A549 (cell line): Measurements from ENCODE around the gene YIPF5.

Experiments
- BCL3 ChIP-seq: fragments of >200 bp; sonication (Bioruptor Twin); formaldehyde crosslinking; IDR thresholded peaks from 3 replicates; pipeline ENCODE4 v1.6.1; 2016
- CTCF ChIP-seq: fragments of >200 bp; sonication (Bioruptor Twin); formaldehyde crosslinking; IDR thresholded peaks from 3 replicates; pipeline ENCODE4 v1.5.1; 2016
- E2F6 ChIP-seq: IDR thresholded peaks from 2 replicates; pipeline ENCODE4 v1.6.1; 2012; ENCODE audit warnings: low read depth, borderline replicate concordance
- EP300 ChIP-seq, 2 experiments: fragments of >200 bp; sonication (Bioruptor Twin); formaldehyde crosslinking; IDR thresholded peaks; 2 replicates in 1 of 2; 3 replicates in 1 of 2; pipeline ENCODE4 v1.6.1; 2016 to 2017
- HOXA7 ChIP-seq: fragments of 250-450 bp; sonication (Bioruptor Pico); IDR thresholded peaks from 2 replicates; pipeline ENCODE4 v1.5.0; 2020; ENCODE audit warnings: mild to moderate bottlenecking, moderate library complexity
- NFE2L2 ChIP-seq: fragments of 150-350 bp; conservative IDR thresholded peaks from 2 replicates; pipeline ENCODE4 v1.6.1; 2014; ENCODE audit warnings: low read length
- POLR2A ChIP-seq: IDR thresholded peaks from 2 replicates; pipeline ENCODE4 v1.6.1; 2012; ENCODE audit warnings: mild to moderate bottlenecking, low read length
- RAD21 ChIP-seq, 2 experiments: fragments of >200 bp in 1 of 2; sonication (Bioruptor Twin) in 1 of 2; formaldehyde crosslinking in 1 of 2; IDR thresholded peaks in 1 of 2; conservative IDR thresholded peaks in 1 of 2; 2 replicates in 1 of 2; 3 replicates in 1 of 2; pipeline ENCODE4 v1.6.1; 2012 to 2018; ENCODE audit warnings: inconsistent platforms in 1 of 2
- RNF2 ChIP-seq: fragments of 200-600 bp; sonication (generic); IDR thresholded peaks from 2 replicates; pipeline ENCODE4 v1.6.1; 2016; ENCODE audit warnings: low read depth, mild to moderate bottlenecking, antibody characterized with exemption, moderate library complexity, borderline replicate concordance
- USF2 ChIP-seq: fragments of 450-650 bp; IDR thresholded peaks from 2 replicates; pipeline ENCODE4 v1.6.1; 2014; ENCODE audit warnings: antibody characterized with exemption

- TF ChIP-seq RAD21 (conservative IDR thresholded peaks at IDR 0.05 in 1 of 2, IDR thresholded peaks at IDR 0.05 in 1 of 2): no peak
- no peak for TF ChIP-seq POLR2A
- TF ChIP-seq CTCF: no peak
- TF ChIP-seq BCL3: no peak
- TF ChIP-seq HOXA7 (CRISPR knock-in tag): no peak
- TF ChIP-seq EP300 (IDR thresholded peaks at IDR 0.05): no peak
- no peak for TF ChIP-seq USF2
- TF ChIP-seq NFE2L2: no peak
- TF ChIP-seq RNF2: no peak
- TF ChIP-seq E2F6: no peak
Observed at GRCh38 chr5:144122641-144123040, 47.8 kb downstream of the YIPF5 start.
